ENCODE results near the gene ANKRD22. TPM values are rescaled to one million over a fixed set of nuclear protein-coding genes. Genes with fewer than 3 reads are reported as not detected.
A peak's percentile ranks its signal among the peaks of the same experiment; 100 is the strongest.

ANKRD22 gene
- total and polyA plus RNA-seq, 2 donors (not counting 1 experiment from before 2014, with no cell fraction given): 0.09 TPM; not detected in 1

- POLR2A ChIA-PET: interaction anchor here (0.9 to 2.0 kb wide), 3 partner anchors 44 to 97 kb away, joined by 3 to 6 read pairs (median 4); partner anchors contain the start of gene STAMBPL1
- no CpG with 5 or more reads among the region's 2 CpGs for WGBS (ENCODE audit: insufficient coverage)
- peak; percentile 31 for TF ChIP-seq CTCF (IDR thresholded peaks at IDR 0.05)
- no peak for TF ChIP-seq EZH2 (IDR thresholded peaks at IDR 0.05; ENCODE audit: borderline replicate concordance, insufficient read depth, low read depth, low read length, poor library complexity, severe bottlenecking)
Measured at GRCh38 chr10:88835910-88836221, 15.8 kb downstream of the ANKRD22 start.

GRCh38 chr10:88835096-88835909 is 16.3 kb downstream of the ANKRD22 start:
- Histone ChIP-seq H3K27ac (ENCODE audit: low read length in 2 of 2) (no peak overlapping the region), H3K4me2 (replicated peaks; ENCODE audit: low read depth, low read length, poor library complexity, severe bottlenecking) (no peak overlapping the region), H3K79me2 (ENCODE audit: control insufficient read depth, insufficient read depth, low read length) (no peaks in the 10 kb centered on the region), H4K20me1 (ENCODE audit: control insufficient read depth, insufficient read depth, low read length, poor library complexity, severe bottlenecking) (no peaks in the 10 kb centered on the region), H3K4me1 (ENCODE audit: control insufficient read depth in 2 of 2, insufficient read depth in 2 of 2, low read length in 2 of 2) (peaks cover 0 to 5% of the 10 kb centered on the region in 2 donors), H3K4me3 (ENCODE audit: control extremely low read depth in 1 of 5, extremely low read depth in 1 of 5, insufficient read depth in 1 of 5, low read depth in 2 of 5, low read length in 4 of 5) (no peak overlapping the region), H3K9ac (ENCODE audit: low read length) (no peak overlapping the region), H3K27me3 (replicated peaks in 1 of 4; ENCODE audit: control extremely low read depth in 1 of 4, control insufficient read depth in 3 of 4, insufficient read depth in 4 of 4, low read length in 3 of 4) (no peaks in the 10 kb centered on the region), H2AFZ (ENCODE audit: insufficient read depth, low read depth, low read length, poor library complexity, severe bottlenecking) (no peak overlapping the region), H3K9me3 (ENCODE audit: control extremely low read depth in 1 of 3, control insufficient read depth in 2 of 3, insufficient read depth in 1 of 3, low read length in 2 of 3) (no peaks in the 10 kb centered on the region), H3K36me3 (replicated peaks in 1 of 2; ENCODE audit: control extremely low read depth in 1 of 2, control insufficient read depth in 1 of 2, extremely low read depth in 1 of 2, insufficient read depth in 2 of 2, low read length in 1 of 2) (no peaks in the 10 kb centered on the region)
- Mint-ChIP-seq H3K9me3 (ENCODE audit: insufficient read depth) (no peaks in the 10 kb centered on the region), H3K4me1 (peaks cover 6% of the 10 kb centered on the region), H3K27ac (no peak overlapping the region), H3K27me3 (peaks cover 3% of the 10 kb centered on the region), H3K4me3 (no peak overlapping the region)
- ATAC-seq (ENCODE audit: low read depth): peak; percentile 97
- peak; percentile 90 for DNase-seq
- WGBS (ENCODE audit: insufficient coverage): 2% methylated on average over 6 of the region's 10 CpGs
- intact Hi-C loops (cut with micrococcal nuclease): loop anchor here (1.0 to 10.0 kb wide), 6 partner anchors 45 to 378 kb away; partner anchors contain the start of genes FAS and STAMBPL1
- ChIA-PET POLR2A (interaction anchor here (1.6 to 2.0 kb wide), 2 partner anchors 45 to 97 kb away, joined by 4 to 6 read pairs; partner anchors contain the start of gene STAMBPL1), CTCF (interaction anchor here (0.7 to 22.4 kb wide), 53 partner anchors 9 to 383 kb away, joined by 3 to 749 read pairs (median 5); partner anchors contain the start of genes CH25H, FAS, RNLS and STAMBPL1)
- no peak for TF ChIP-seq EZH2 (IDR thresholded peaks at IDR 0.05; ENCODE audit: borderline replicate concordance, insufficient read depth, low read depth, low read length, poor library complexity, severe bottlenecking)
- peak; percentile 93 for TF ChIP-seq CTCF (IDR thresholded peaks at IDR 0.05)

More at GRCh38 chr10:88835910-88836221, 15.8 kb downstream of the ANKRD22 start:
- no peak for DNase-seq
- no peaks in the 10 kb centered on the region for H3K9me3 ChIP-seq (ENCODE audit: control extremely low read depth in 1 of 3, control insufficient read depth in 2 of 3, insufficient read depth in 1 of 3, low read length in 2 of 3)
- no peak overlapping the region for H3K9ac ChIP-seq (ENCODE audit: low read length)
- intact Hi-C loops (cut with micrococcal nuclease): loop anchor here (1.0 to 10.0 kb wide), 6 partner anchors 44 to 377 kb away; partner anchors contain the start of genes FAS and STAMBPL1
- Mint-ChIP-seq H3K27me3 (no peaks in the 10 kb centered on the region), H3K9me3 (ENCODE audit: insufficient read depth) (no peaks in the 10 kb centered on the region), H3K27ac (no peak overlapping the region), H3K4me3 (no peak overlapping the region), H3K4me1 (peaks cover 6% of the 10 kb centered on the region)
- no peaks in the 10 kb centered on the region for H3K79me2 ChIP-seq (ENCODE audit: control insufficient read depth, insufficient read depth, low read length)
- H3K36me3 ChIP-seq (replicated peaks in 1 of 2; ENCODE audit: control extremely low read depth in 1 of 2, control insufficient read depth in 1 of 2, extremely low read depth in 1 of 2, insufficient read depth in 2 of 2, low read length in 1 of 2): no peaks in the 10 kb centered on the region
- no peaks in the 10 kb centered on the region for H3K27me3 ChIP-seq (replicated peaks in 1 of 4; ENCODE audit: control extremely low read depth in 1 of 4, control insufficient read depth in 3 of 4, insufficient read depth in 4 of 4, low read length in 3 of 4)
- H3K4me2 ChIP-seq (replicated peaks; ENCODE audit: low read depth, low read length, poor library complexity, severe bottlenecking): no peak overlapping the region
- no peak for ATAC-seq (ENCODE audit: low read depth)
- no peak overlapping the region for H2AFZ ChIP-seq (ENCODE audit: insufficient read depth, low read depth, low read length, poor library complexity, severe bottlenecking)
- H3K4me1 ChIP-seq (ENCODE audit: control insufficient read depth in 2 of 2, insufficient read depth in 2 of 2, low read length in 2 of 2): peaks cover 0 to 5% of the 10 kb centered on the region in 2 donors
- CTCF ChIA-PET: interaction anchor here (0.7 to 22.4 kb wide), 48 partner anchors 9 to 382 kb away, joined by 3 to 749 read pairs (median 6); partner anchors contain the start of genes CH25H, FAS, RNLS and STAMBPL1
- no peak overlapping the region for H3K4me3 ChIP-seq (ENCODE audit: control extremely low read depth in 1 of 5, extremely low read depth in 1 of 5, insufficient read depth in 1 of 5, low read depth in 2 of 5, low read length in 4 of 5)
- no peak overlapping the region for H3K27ac ChIP-seq (ENCODE audit: low read length in 2 of 2)
- no peaks in the 10 kb centered on the region for H4K20me1 ChIP-seq (ENCODE audit: control insufficient read depth, insufficient read depth, low read length, poor library complexity, severe bottlenecking)
